Stimulated activated CD4-positive, alpha-beta T cell treated with anti-CD3 and anti-CD28 coated beads, TNF-alpha, amount 100 ng/mL, for 48 hours (primary cell): ENCODE measurements around the gene CXCL12.

Experiments
- DNase-seq, 3 donors: peaks; one replicate each; pipeline ENCODE4 v3.0.0-alpha.2; 2020; ENCODE audit warnings: low read depth in 3 of 3

CXCL12 gene

GRCh38 chr10:44385026-44385695 is at the start of gene CXCL12:
CXCL12 (minus strand) TSS chr10:44385097; CDS start chr10:44385005, 92 bp downstream.
- no peak for DNase-seq

DNA sequence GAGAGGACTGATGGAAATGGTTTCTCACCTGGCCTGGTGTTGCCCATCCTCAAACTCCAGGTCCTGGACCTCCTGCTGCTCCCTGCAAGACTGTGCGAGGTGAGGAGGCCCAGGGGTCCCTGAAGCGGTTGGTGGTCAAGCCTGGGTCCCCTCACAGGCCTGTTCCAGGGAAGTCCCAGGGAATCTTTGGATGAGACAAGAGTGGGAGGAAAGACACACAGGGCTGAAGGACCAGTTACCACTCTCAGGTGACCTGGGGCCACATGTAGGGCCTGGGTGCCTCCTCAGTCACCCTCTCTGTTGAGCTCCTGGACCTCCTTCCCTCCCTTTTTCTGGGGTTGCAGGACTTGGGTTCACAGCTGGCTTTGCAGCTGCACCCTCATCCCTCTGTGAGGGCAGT is 42.6 kb upstream of the CXCL12 start:
- DNase-seq = no peak

- no peak for DNase-seq
Measured at GRCh38 chr10:44427037-44427436, 42.1 kb upstream of the CXCL12 start.

GRCh38 chr10:44426247-44427034 is 41.5 kb upstream of the CXCL12 start:
- no peak for DNase-seq

DNA sequence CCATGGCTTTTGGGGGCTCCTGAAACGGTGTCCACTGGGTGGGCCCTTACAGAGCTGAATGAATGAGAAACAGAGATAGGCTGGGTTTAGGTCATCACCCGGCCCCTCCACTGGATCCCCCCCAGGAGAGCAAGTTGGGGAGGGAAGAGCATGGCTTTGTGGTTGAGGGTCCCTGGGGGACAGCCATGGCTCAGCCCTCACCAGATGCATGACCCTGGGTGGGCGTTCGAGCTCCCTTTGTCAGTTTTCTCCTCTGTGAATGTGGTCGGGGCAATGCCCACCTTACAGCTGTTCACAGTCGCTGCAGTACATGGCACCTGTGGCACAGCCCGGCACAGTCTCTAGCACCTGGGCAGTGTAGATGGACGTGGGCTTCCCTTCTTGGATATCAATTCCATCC is 40.6 kb upstream of the CXCL12 start:
- DNase-seq = no peak

DNA sequence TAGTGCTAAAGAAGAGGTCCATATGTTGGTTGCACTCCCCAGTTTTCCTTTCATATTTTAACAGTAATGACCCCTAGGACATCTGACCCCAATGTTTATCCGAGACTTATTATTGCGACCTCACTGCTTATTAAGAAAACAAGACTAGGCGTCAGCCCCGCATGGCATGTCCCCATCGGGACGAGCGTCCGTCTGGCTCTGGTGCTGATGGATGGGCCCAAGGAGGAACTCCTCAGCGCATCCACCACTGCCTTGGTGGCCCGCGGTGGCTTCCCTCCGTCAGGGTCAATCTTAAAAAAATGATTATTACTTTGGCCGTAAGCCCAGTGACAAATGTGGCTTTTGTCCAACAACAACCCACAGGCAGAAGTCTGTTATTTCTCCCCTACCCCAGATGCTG is 40.1 kb upstream of the CXCL12 start:
- no peak for DNase-seq

DNA sequence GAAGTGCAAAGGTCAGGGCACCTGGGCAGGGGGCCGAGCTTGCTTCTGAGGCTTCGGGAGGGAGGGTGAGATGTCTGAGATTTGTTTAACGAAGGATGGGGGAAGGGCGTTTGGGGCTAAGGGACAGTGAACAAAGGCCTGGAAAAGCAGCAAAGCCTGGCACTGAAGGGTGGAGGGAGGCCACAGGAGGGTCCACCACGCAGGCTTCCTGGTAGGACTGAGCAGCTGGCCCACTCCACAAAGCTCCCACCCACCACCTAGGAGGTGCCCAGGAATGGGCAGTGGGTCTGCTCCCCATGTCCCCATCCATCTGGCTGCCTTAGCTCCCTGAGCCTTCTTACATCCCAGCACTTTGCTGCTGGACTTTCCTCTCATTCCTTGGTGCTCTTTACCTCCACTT is 39.4 kb upstream of the CXCL12 start:
- no peak for DNase-seq

- no peak for DNase-seq
Measured at GRCh38 chr10:44422570-44423101, 37.7 kb upstream of the CXCL12 start.

- no peak for DNase-seq
Measured at GRCh38 chr10:44422153-44422552, 37.3 kb upstream of the CXCL12 start.

GRCh38 chr10:44419790-44420549 is 35.1 kb upstream of the CXCL12 start:
- DNase-seq = no peak

DNA sequence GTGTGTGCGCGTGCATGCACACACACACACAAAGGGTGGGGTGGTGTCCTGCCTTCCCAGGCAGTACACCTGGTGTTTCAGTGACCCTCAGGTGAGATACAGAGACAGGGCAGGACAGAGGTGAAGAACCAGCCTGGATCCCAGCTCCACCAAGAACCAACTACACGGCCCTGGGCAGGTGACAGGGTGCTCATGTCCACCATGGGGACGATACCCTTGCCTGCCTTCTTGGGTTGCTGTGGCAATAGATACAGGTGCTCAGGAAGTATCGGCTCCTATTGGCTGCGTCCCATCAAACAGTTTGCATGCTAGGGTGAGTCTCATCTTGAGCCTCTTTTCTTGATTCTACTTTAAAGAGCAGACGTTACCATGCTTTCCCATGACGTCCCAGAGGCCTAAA is 33.7 kb upstream of the CXCL12 start:
- no peak for DNase-seq

- DNase-seq = no peak
Measured at GRCh38 chr10:44417761-44418160, 32.9 kb upstream of the CXCL12 start.

DNA sequence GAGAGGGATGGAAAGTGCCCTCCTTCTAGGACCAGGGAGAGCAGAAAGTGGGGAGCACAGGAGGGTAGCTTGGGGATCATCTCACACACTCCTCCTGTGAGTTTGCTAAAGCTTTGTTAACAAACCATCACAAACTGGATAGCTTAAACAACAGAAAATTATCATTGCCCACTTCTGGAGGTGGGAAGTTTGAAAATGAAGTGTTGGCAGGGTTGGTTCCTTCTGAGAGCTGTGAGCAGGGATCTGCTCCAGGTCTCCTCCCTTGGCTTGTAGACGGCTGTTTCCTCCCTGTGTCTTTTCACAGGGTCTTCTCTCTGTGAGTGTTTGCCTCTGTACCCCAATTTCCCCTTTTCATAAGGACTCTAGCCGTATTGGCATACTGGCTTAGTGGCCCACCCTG is 32.0 kb upstream of the CXCL12 start:
- no peak for DNase-seq

DNA sequence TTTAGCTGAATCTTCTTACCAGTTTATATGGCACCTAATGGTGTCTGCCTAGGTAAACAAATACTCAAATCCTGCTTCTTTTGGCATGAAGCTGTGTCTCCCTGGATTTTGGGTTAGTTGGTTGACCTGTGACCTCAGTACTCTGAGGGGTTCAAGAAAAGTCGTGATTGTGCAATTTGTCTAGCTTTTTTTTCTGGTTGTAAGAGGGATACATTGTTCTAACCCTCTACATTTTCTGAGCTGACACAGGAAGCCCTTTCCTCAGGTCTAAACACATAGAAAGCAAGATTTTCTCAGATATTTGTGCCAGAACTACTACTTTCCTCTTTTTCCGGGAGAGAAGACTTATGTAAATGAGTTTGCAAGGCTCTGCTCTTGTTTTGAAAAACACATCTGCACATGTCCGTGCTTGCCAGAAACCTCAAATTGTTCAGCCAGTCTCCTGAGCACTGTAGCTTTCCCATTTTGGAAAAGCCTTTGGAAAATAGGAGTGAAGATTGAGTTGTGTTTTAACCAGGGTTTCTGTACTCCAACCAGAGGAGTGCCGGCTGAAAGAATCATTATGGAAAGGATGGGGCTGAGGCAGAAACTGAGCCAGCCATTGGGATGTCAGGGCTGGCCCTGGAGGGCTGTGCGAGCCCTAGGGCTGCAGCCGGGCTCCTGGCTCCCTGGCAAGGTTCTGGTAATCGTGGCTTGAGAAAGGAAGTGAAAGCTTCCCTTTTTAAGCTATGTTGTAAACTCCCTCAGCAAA is 31.3 kb upstream of the CXCL12 start:
- DNase-seq = no peak

- no peak for DNase-seq
Measured at GRCh38 chr10:44415121-44415520, 30.2 kb upstream of the CXCL12 start.

DNA sequence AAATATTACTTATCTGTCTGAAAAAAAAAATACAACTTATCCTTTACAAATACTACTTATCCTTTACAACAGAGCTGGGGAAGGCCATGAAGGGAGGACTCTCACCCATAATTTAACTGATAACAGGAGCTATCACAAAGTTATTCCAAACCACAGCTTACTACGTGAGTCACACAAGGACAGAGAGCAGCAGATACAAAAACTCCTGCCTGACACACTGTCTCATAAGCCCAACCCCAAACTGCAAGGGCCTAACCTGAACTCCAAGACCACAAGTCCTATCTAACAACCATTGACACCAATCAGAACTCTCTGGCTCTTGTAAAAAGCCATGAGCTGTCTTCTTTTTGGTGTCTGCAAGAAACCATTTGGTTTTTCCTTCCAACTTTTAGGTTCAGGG is 28.5 kb upstream of the CXCL12 start:
- DNase-seq = no peak

GRCh38 chr10:44411251-44411650 is 26.4 kb upstream of the CXCL12 start:
- no peak for DNase-seq

- DNase-seq = no peak
Measured at GRCh38 chr10:44404741-44405437, 20.0 kb upstream of the CXCL12 start.

- DNase-seq = no peak
Measured at GRCh38 chr10:44402465-44403195, 17.7 kb upstream of the CXCL12 start.

- DNase-seq = no peak
Measured at GRCh38 chr10:44400541-44400940, 15.6 kb upstream of the CXCL12 start.
